HG02571 (cell line): ENCODE measurements around the gene GLYATL2.

Source experiments
- ATAC-seq: cut with Tn5 transposase; IDR thresholded peaks from one replicate; pipeline ENCODE4 v1.9.1; 2021; ENCODE audit warnings: mild to moderate bottlenecking, moderate library complexity; ENCODE audit not compliant: unreplicated experiment

GLYATL2 gene, protein sequence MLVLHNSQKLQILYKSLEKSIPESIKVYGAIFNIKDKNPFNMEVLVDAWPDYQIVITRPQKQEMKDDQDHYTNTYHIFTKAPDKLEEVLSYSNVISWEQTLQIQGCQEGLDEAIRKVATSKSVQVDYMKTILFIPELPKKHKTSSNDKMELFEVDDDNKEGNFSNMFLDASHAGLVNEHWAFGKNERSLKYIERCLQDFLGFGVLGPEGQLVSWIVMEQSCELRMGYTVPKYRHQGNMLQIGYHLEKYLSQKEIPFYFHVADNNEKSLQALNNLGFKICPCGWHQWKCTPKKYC

DNA sequence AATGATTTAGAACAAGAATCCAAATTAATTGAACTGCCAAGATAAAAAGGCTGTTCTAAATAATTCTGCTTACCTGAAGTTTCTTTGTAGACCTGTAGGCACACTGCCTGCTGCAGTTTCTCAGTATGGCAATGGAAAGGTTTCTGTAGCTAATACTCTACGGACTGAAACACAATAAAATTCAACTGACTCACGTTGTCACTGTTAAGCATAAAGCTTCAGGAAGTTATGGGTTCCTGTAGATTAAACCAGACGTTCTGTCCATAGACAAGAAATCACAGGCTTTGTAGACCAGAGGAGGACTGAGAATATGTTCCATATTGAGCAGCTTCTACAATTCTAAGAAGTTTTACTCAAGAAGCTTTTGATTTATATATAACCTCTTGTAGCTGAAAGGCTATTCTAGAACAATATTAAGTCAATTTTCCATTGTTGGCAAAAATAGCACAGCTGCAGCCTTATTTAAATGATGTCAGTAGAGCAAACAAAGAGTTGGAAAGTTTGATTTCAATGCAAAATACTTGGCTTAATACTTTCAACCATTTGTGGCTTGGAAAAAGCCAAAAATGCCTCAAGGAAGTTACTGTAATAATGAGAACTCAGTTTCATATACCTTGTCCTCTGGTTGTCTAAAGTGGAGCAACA is at the start of gene GLYATL2:
Gene GLYATL2 (minus strand): TSS at position 344 of the 645 bp plus-strand sequence. CDS start 5,092 bp downstream, outside the sequence.
- no peak for ATAC-seq

GRCh38 chr11:58893899-58894298 is 49.4 kb upstream of the GLYATL2 start:
- ATAC-seq: no peak

- no peak for ATAC-seq
Measured at GRCh38 chr11:58888579-58888978, 44.1 kb upstream of the GLYATL2 start.

DNA sequence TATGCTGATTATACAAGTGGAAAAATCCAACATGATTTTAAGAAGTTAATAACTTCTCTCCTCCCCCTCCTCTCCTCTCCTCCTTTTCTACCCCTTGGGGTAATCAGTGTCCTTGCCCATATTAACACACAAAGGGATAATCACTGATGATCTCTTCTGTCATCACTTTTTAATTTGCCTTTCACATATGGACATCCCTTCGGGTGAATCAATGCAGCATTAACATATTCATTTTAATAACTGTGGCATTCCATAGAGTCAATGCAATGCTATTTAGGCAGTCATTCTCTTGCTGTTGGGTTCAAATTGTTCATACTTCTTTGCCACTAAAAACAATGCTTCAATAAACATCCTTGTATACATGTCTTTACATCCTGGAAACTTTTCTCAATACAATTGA is 42.9 kb upstream of the GLYATL2 start:
- no peak for ATAC-seq

DNA sequence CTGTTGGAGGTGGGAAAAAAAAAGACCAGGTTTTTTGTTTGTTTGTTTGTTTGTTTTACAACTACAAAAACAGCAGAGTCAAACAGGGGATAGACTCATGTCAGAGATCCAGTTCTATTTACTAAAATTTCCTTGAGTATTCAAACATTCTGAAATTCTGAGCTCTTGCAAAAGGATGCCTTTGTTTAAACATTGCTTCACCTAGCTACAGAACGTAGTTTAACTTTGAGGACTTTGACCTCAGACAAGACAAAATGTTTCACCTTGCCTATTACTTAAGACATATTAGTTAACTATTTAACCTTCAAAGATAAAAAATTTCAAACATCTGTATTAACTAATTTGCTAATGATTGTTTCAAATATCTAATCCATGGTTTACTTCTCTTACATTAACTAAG is 36.1 kb upstream of the GLYATL2 start:
- ATAC-seq: no peak

DNA sequence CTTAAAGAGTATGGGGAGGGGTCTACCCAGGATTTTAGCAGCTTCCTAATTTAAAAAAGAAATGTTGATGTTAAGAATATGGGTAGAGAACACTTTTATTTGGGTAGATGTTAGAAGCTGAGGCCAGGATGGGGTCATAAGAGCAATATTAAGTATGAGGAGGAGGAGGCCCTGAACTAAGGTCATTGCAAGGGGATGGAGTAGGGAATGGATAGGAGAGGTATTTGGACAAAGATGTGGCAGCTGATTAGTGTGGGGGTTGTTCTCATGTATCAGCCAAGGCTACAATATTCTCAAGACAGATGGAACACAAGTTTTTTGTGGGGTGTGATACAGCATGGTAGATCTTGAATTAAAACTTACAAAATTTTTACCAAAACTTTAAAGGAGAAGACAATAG is 35.7 kb upstream of the GLYATL2 start:
- no peak for ATAC-seq

DNA sequence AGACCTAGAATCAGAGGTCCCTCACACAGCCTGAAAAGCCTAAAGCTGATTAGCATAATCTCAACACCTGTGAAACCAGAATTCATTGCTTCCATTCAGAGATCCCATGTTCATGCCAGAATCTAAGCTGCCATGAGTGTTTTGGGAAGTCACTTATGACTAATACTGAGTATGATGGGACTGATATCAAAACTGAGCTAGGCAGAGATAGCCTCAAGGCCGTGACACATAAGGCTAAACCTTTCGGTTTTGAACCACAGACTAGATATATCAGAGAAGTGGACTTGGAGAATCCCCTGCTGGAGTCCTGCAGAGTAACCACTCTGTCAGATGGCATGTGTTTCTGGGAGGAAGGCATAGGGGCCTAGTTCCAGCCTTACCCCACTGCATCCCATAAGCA is 23.1 kb upstream of the GLYATL2 start:
- ATAC-seq: no peak

GRCh38 chr11:58866788-58867187 is 22.3 kb upstream of the GLYATL2 start:
- no peak for ATAC-seq

DNA sequence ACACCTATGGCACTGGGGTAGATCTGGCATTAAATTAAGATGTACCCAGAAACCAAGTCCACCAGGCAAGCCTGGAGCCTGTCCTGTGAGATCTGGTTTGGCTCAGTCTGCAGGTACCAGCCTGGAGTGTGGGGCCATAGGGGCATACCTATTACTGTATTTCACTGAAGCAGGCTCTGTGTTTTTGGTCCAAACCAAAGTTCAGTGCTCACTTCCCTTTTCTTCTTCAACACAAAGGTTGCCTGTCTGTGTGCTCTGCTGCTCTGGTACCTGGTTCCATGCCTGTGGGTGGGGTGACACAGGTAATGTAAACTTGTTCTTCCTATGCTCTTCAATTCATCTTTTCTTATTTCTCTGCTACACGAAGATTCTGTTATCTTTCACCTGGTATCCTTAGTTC is 19.8 kb upstream of the GLYATL2 start:
- no peak for ATAC-seq

DNA sequence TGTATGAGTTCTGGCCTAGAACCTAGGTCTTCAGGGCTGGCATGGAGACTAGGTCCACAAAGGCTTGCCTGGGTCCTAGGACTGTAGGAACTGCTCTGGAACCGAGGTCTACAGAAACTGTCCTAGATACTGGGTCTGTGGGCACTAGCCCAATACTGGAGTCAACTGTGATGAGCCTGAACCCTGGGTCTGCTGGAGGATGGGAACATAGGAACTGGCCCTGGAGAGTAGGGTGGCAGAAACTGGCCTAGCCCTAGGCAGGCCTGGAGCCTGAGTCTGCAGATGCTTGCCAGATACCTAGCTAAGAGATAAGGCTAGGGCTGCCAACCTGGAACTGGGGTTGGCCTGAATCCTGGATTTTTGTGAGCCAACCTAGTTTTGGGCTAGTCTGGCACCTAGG is 19.2 kb upstream of the GLYATL2 start:
- no peak for ATAC-seq

GRCh38 chr11:58861533-58861932 is 17.0 kb upstream of the GLYATL2 start:
- no peak for ATAC-seq

GRCh38 chr11:58856806-58857205 is 12.3 kb upstream of the GLYATL2 start:
- no peak for ATAC-seq

DNA sequence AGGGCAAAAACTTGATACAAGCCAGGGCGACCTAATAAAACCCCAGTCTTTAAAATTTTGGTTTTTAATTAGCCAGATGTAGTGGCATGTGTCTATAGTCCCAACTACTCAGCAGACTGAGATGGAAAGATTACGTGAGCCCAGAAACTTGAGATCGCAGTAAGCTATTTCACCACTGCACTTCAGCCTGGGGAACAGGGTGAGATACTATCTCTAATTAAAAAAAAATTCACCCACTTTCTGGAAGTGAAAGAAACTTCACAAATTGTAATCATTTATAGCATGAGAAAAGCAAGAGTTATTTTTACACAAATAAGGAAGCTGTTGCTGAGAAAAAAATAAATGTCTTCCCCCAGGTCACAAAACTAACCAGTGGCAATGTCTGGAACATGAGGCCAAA is 882 bp upstream of the GLYATL2 start:
- ATAC-seq: no peak

DNA sequence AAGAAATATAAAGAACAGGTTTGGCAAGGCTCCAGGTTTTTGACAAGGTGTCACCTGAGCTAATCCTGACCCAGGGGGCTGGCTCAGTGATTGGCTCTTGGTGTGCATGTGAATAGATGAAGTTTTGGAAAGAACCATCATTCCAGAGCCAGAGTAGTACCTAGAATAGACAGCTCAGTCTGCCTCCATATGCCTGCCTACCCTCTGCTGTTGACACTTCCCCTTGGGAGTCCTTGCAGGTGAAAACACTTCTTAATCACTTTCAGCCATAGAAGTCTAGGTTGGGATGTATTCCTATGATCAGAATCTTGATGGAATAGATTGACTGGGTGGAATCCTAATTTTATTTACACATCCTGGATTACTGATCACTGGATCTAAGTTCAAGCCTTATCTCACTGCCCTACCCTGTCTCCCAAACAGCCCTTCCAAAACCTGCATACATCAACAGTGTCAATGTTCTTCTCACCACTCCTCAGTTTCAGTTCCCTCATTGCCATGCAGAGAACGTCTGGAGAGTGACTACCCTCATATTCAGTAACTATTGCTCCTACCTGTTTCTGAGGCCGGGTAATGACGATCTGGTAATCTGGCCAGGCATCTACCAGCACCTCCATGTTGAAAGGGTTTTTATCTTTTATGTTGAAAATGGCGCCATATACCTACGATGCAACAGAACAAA is 6.7 kb downstream of the GLYATL2 start:
- ATAC-seq: no peak

DNA sequence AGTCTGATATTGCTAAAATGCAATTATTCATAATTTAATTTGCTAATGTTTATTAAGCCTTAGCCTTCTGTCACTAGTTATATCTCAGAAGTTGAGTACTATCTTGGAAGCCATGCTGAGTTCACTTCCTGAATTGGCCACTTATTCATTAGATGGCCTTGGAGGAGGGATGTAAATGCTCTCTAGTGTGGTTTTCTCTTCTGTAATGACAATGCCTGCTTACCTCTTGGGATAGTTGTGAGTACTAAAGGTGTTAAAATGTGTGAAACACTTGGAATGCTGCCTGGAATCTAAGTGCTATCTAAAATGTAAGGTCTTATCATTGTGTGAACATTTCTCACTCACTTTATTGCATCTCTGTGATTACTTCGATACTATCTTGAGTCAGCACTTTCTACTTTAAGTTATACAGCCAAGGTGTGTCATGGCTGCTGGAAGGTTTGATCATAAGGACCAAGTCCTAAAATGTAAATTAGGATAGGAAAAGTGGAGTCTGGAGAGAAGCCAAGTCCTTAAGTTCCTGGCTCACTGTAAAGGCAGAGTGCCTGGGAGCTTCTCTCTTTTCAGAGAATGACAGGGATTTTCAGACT is 12.4 kb downstream of the GLYATL2 start:
- no peak for ATAC-seq

- ATAC-seq: no peak
Measured at GRCh38 chr11:58830673-58831301, 13.7 kb downstream of the GLYATL2 start.

GRCh38 chr11:58829786-58830185 is 14.7 kb downstream of the GLYATL2 start:
- no peak for ATAC-seq

DNA sequence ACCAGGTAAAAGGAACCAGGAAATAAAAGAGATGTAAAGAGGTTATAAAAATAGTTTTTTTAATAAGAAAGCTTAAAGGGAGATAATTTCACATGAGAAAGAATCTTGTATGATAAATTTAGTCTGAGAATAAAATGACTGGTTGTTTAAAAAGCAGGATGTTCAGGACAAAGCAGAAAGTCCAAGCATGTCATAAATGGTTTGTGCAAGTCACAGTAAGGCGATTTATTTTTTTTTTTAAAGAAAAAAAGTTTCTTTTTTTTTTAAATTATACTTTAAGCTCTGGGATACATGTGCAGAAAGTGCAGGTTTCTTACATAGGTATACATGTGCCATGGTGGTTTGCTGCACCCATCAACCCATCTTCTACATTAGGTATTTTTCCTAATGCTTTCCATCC is 30.8 kb downstream of the GLYATL2 start:
- no peak for ATAC-seq

DNA sequence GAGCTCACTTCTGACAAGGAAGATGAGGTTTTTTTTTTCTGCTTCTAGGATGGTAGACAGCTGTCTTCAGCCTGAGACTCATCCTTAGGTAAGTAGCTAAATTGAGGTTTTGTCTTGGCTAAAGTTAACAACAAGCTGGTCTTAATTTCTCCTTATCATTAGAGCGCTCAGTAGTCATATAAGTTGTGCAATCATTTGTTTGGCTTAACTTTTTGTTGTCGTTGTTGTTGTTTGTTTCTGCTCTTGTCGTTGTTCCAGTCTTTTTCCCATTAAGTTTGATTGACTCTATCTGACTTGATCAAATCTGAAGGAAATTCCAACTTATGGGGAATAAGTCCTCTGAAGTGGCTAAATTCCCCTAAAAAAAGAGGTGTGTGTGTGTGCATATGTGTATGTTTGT is 33.0 kb downstream of the GLYATL2 start:
- no peak for ATAC-seq

DNA sequence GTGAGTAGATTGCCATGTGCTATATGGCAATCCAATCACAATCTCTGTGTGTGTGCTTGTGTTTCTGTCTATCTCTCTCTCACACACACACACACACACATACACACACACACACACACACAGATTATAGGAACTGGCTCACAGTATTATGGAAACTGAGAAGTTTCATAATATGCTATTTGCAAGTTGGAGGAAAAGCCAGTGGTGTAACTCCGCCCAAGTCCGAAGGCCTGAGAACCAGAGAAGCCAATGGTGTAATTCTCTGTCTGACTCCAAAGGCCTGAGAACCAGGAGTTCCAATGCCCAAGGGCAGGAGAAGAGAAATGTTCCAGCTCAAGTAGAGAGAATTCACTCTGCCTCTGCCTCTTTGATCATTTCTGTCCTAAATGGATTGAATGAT is 37.2 kb downstream of the GLYATL2 start:
- no peak for ATAC-seq

- ATAC-seq: no peak
Measured at GRCh38 chr11:58805065-58805464, 39.4 kb downstream of the GLYATL2 start.
